IPS-NIHi11 (cell line): ENCODE data around the gene MYO1H.
"Not testable (repeated sequence)": the region's sequence is repeated elsewhere in the genome, so short reads cannot be mapped to it uniquely, and the experiment has no call there.

Experiments
- DNase-seq: peaks from one replicate; pipeline ENCODE4 v3.0.0; 2012; ENCODE audit warnings: mixed read lengths, low spot score

MYO1H gene

GRCh38 chr12:109449845-109450532 is 102.3 kb downstream of the MYO1H start:
- peak; percentile 61 for DNase-seq

DNA sequence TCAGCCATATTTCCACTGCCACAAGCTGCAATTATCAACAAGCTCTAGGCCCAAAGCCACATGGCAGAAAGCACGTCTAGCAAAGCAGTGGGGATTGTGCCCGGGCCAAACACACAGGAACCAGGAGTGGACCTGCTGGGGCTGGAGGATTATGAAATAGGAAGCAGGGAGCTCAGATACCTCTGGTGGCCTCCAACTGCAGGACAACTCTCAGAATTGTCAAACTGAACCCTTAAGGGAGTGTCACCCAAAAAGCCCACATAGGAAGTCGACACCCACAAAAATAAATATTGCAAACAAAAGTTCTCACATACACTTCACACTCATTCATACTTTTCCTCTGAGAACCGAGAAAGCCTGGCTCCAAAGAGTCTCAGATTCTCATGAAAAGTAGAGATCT is 103.3 kb downstream of the MYO1H start:
- DNase-seq = no peak

- no peak for DNase-seq
Observed at GRCh38 chr12:109451400-109451799, 103.7 kb downstream of the MYO1H start.

- no peak for DNase-seq
Observed at GRCh38 chr12:109452489-109452888, 104.8 kb downstream of the MYO1H start.

DNA sequence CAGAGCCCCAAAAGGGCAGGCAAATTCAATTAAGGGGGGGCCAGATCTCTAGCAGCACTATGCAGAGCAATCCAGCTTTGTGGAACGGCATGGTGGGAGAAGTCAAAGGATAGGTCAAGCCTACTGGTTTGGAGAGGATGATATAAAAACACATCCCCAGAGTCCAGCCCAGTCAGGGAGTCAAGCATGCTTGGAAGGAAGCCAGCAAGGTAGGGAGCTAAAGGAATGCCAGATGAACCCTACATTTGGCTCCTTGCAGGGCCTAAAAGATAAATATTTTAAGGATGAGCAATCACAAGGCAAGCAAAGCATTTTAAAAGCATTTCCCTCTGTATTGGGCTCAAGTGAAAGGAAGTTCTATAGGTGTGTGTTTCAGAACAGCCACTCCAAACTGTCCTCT is 108.0 kb downstream of the MYO1H start:
- no peak for DNase-seq

DNA sequence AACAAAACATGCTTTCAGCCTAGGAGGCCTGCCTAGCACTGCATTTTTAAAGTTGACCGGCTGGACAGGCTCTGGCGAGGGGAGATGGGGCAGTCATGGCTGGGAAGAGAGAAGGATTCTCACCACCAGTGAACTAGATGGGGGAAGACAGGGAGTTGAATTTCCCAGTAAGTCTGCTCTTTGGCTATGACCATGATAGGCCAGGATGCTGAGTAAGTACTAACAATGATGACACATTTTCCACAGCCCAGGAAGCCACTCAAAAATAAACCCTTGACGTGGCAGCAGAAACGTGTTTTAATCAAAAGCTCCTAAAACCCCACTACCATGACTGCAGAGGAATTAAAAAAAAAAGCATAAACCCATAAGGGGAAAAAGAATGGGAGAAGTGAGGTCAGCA is 110.4 kb downstream of the MYO1H start:
- DNase-seq = no peak

DNA sequence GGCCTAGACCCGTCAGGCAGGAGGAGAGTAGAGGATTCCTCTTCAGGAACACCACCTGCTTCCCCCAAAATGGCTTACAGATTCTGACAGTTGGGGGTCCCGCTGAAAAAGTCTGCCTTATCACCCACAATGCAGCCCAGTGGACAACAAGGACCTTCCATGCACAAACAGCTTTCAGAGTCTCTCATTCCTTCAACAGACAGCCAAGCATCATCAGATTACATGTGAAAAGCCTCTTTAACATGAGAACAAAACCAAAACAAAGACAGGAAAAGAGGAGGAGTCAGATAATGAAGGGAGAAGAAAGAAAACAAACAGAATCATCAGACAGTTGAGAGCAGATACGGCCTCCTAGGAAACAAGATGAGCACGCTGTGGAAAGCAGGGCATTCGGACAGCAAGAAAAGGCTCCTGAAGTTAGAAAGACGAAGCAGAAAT is 111.1 kb downstream of the MYO1H start:
- peak; percentile 73 for DNase-seq

DNA sequence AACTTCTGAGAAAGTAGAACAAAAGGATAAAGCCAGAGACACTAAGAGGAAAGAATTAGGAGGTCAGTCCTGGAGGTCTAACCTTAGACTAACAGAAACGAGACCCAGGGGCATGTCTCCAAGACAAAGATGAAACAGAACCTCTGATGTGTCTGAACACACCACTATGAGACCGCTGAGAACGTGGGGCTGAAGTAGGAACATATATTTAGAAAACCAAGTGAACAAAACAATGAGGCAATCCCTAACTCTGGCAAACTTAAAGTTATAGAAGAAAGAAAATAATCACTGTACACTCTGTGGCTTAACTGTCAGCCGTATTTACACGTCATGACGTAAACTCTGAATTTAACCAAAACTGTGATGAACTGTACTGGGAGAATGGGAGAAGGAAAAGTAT is 111.5 kb downstream of the MYO1H start:
- DNase-seq = no peak

DNA sequence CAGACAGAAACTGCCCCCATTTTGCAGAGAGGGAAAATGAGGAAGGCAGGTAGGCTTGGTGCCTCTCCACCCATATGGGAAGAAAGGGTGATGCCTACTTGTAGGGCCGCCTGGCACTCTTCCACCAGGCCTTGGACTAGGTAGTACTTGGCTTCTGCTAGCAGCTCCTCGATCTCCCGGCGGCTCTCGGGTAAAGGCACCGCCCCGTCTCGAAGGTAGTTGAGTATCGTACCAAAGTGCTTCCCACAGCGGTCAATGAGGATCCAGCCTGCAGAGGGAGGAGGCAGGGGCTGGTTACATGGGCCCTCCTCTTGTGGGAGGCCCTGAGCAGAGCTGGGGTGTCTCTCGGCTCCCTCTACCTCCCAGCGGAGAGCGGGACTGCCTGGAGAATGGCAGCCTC is 112.8 kb downstream of the MYO1H start:
- no peak for DNase-seq

- no peak for DNase-seq
Observed at GRCh38 chr12:109461049-109461845, 113.5 kb downstream of the MYO1H start.

DNA sequence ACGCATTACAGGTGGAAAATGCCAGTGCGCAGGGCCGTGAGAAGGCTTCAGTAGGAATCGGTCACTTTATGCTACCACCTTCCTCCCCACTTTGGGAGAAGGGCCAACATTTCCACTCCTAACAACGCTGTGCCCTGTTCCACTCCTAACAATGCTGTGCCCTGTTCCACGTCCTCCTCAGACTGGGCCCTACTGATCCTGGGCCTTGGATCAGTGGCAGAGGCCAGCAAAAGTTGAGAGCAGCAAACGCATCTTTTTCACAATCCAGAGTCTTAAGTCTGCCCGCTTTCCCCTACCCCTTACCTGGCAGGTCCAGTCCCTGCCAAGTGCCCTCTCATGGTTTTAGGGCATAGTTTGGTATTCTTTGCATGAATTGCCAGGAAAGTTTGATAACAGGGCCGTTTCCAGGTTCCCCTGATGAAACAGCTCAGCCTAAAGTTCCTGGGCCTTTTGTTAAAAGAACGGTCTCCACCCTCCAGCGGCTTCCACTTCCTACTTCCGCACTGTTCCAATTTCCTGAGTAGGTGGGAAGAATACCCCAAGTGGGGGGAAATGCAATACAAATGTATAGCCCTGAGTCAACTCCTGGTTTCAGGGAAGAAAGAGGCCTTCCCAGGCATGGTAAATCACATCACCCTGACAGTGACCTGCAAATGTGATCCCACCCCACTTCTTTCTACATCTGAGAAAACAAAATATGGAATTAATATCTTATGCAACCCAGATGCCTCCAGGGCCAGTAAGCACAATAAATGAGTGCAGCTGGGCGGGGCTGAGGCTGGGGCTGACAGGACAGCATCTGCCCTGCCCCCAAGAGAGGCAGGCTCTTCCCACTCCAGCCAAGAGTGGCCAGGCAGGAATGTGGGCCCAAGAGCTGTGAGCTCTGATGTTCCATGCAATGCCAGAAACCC is 114.4 kb downstream of the MYO1H start:
- peak; percentile 55 for DNase-seq

DNA sequence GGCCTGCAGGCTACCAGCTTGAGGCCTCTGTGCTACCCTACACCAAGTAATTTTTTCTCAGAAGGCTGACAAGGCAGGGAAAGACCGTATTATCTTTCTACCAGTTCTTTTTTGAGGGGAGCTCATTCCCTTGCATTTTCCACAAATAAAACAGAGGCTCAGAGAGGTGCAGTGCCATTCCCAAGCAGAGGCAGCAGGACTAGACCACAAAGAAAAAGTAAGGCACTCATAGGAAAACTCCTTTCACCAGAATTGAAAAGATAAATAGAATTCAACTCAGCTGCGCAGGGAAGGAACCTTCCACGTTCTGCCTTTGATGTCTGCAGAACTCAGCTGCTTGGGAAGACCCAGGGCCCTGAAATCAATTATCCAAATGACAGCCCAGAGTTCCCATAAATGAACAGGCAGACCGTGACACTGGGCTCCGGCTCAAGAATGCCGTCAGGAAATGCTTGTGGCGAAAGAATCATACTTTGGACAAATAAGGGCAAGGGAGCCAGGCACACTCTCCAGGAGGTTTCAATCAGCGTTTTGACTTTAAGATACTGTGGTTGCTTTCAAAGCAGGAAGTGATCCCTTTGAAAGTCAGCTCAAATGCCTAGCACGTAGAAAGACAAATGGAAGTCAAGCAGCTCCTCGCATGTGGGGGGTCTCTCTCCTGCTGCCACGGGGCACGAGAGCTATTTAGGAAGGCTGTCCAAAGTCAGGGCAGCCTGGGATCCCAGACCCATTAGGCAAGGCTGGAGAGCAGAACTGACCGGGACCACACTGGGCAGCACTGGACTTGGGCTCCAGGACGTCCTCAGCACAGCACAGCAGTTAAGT is 115.4 kb downstream of the MYO1H start:
- peak; percentile 67 for DNase-seq

DNA sequence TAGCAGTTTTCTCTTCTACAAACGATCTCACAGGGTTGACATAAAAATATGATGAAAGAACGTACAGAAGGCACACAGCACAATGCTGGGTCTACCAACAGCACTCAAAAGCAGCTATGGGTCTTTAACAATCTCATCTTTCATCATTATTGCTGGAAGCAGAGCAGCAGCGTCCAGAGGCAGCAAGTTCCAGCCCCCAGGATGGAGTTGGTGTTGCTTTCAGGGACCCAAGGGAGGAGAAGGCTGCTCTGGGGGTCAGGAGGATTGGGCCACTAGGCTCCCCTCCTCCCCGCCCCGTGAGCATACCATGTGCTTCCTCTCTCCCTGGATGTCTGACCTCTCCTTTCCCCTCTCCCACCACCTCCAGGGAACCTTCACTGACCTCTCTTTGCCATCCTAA is 116.1 kb downstream of the MYO1H start:
- DNase-seq = peak; percentile 23

GRCh38 chr12:109464642-109465351 is 117.1 kb downstream of the MYO1H start:
- no peak for DNase-seq

GRCh38 chr12:109466305-109466704 is 118.6 kb downstream of the MYO1H start:
- no peak for DNase-seq

GRCh38 chr12:109466821-109467220 is 119.1 kb downstream of the MYO1H start:
- DNase-seq = no peak

DNA sequence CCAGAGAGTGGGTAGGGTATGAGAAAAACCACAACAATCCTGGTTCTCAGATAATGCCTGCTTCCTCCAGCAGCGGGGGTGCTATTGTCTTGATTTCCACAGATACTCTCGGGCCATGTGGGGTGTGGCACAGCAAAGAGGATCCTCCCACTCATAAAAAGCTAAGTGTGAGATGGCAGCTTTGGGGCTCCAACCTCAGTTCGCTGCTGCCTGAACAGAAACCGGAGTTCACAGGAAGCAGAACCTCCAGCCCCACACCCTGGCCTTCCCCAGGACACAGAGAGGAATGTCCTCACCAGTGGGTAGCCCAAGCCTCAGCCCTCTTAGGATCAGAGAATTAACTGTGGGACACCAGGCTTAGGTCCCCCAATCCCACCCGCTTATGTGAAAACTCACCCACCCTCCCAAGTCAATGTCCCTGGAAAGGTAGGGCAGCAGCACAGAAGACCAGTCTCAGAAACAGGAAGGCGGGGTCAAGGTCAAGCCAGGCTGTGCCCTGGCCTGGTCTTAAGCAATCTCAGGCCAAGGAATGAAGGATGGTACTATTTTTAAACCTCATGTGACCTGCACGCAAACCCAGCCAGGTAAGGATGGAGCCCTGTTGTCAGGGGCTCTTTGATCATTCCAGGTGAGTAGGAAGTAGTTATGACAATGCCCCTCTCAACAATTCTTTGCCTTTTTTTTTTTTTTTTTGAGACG is 120.4 kb downstream of the MYO1H start:
- no peak for DNase-seq

DNA sequence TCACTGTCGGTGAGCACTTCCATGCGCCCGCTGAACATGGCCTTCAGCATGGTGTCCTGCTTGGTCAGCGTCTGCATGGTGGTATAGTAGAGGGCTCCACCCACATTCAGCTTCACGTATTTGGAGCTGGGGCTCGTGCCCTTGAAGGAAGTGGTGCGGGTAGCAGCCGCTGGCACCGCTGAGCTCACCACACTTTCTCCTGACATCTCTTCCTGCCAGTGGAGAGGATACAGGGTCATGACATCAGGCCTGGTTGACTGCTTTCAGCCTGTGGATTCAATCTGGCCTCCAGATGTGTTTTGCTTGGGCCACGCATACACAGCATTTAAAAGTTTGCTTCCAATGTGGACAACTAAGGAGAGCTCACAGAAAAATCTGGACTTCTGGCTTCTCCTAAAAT is 121.8 kb downstream of the MYO1H start:
- no peak for DNase-seq

GRCh38 chr12:109473006-109473405 is 125.3 kb downstream of the MYO1H start:
- DNase-seq = no peak

DNA sequence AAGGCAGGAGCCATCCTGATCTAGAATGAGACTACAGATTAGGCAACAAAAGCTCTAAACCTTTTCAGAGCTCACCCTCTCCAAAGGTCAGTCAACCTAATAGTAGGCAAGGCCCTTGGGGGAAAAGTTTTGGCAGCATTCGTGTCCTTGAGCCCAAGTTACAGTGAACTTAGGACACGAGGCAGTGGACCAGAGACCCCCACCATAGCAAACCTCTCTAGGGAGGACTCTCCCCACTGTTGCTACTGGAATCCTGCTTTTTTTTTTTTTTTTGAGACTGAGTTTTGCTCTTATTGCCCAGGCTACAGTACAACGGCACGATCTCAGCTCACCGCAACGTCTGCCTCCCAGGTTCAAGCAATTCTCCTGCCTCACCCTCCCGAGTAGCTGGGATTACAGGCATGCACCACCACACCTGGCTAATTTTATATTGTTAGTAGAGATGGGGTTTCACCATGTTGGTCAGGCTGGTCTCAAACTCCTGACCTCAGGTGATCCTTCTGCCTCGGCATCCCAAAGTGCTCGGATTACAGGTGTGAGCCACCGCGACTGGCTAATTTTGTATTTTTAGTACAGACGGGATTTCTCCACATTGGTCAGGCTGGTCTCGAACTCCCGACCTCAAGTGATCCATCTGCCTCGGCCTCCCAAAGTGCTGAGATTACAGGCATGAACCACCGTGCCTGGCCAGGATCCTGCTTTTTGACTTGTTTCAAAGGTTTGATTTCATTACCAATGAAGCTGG is 126.0 kb downstream of the MYO1H start:
- DNase-seq = not testable (repeated sequence)
